Neural crest cell (in vitro differentiated cells): ENCODE results near the gene TSPAN12. TPM values are rescaled to one million over a fixed set of nuclear protein-coding genes. Genes with fewer than 3 reads are reported as not detected.

ENCODE experiments used
- DNase-seq: peaks from one replicate; pipeline ENCODE4 v3.0.0; 2021; ENCODE audit warnings: low read depth, mixed read lengths, low spot score
- H3K27ac Mint-ChIP-seq: one replicate; pipeline ENCODE4 v1.8.0; 2021; ENCODE audit warnings: mild to moderate bottlenecking, mixed read lengths; ENCODE audit not compliant: unreplicated experiment
- H3K27me3 Mint-ChIP-seq: 2 replicates; pipeline ENCODE4 v1.8.0; 2021; ENCODE audit warnings: low read depth, mild to moderate bottlenecking, mixed read lengths
- H3K36me3 Mint-ChIP-seq: 2 replicates; pipeline ENCODE4 v1.8.0; 2021; ENCODE audit warnings: low read depth, mild to moderate bottlenecking, mixed read lengths
- H3K4me1 Mint-ChIP-seq: 2 replicates; pipeline ENCODE4 v1.8.0; 2021; ENCODE audit warnings: mixed read lengths
- H3K4me3 Mint-ChIP-seq: one replicate; pipeline ENCODE4 v1.8.0; 2021; ENCODE audit warnings: mild to moderate bottlenecking, mixed read lengths
- H3K9me3 Mint-ChIP-seq: 2 replicates; pipeline ENCODE4 v1.8.0; 2021; ENCODE audit warnings: mixed read lengths
- total RNA-seq: library from RNA; stranded (reverse); gene quantifications from 2 replicates; pipeline ENCODE4 v1.2.1, GENCODE V29; 2021
- TF ChIP-seq, protein P1 (sequence below): fragments of 200-600 bp; sonication (generic); conservative IDR thresholded peaks from 2 replicates; pipeline ENCODE4 v1.5.0; 2021; ENCODE audit warnings: antibody characterized with exemption, mild to moderate bottlenecking

Gene TSPAN12
- total RNA-seq, 1 donor from 2014 or later = 15.7 TPM

DNA sequence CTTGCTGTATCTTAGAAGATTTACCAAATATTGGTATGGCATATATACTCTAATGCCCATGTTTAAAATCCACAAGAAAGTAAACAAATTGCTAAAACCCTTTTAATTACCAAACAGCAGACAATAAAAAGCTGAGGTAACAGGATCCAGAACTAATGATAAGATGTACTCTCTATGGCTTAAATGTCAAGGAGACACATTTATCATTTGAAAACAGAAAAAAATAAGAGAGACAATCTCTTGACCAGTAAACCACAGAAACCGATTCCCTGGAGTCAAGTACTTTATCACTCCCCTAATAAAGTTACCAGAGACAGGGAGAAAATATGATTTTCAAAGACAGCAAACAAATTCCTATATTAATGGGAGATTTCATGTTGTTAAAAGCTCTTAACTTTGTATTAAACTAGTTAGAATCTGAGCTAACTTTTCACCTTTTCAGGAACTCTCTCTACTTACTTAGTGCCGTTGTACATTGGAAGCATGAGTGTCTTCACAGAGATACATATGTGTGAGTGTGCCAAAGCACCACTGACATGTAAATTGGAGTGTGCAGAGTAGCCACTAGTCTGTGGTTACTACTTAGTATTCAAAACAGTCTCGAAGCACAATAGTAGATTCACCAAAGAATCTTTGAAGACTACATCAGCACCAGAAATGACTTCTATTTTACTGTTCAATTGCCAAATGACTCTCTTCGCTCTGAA is 44.2 kb downstream of the TSPAN12 start:
- H3K27ac Mint-ChIP-seq = peak overlapping the region; percentile 53
- no peaks in the 10 kb centered on the region for H3K9me3 Mint-ChIP-seq
- H3K36me3 Mint-ChIP-seq = peaks cover 15% of the 10 kb centered on the region
- no peak overlapping the region for H3K4me3 Mint-ChIP-seq
- TF ChIP-seq, protein P1, sequence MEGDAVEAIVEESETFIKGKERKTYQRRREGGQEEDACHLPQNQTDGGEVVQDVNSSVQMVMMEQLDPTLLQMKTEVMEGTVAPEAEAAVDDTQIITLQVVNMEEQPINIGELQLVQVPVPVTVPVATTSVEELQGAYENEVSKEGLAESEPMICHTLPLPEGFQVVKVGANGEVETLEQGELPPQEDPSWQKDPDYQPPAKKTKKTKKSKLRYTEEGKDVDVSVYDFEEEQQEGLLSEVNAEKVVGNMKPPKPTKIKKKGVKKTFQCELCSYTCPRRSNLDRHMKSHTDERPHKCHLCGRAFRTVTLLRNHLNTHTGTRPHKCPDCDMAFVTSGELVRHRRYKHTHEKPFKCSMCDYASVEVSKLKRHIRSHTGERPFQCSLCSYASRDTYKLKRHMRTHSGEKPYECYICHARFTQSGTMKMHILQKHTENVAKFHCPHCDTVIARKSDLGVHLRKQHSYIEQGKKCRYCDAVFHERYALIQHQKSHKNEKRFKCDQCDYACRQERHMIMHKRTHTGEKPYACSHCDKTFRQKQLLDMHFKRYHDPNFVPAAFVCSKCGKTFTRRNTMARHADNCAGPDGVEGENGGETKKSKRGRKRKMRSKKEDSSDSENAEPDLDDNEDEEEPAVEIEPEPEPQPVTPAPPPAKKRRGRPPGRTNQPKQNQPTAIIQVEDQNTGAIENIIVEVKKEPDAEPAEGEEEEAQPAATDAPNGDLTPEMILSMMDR = no peak
- no peaks in the 10 kb centered on the region for H3K4me1 Mint-ChIP-seq
- no peaks in the 10 kb centered on the region for H3K27me3 Mint-ChIP-seq
- no peak for DNase-seq

DNA sequence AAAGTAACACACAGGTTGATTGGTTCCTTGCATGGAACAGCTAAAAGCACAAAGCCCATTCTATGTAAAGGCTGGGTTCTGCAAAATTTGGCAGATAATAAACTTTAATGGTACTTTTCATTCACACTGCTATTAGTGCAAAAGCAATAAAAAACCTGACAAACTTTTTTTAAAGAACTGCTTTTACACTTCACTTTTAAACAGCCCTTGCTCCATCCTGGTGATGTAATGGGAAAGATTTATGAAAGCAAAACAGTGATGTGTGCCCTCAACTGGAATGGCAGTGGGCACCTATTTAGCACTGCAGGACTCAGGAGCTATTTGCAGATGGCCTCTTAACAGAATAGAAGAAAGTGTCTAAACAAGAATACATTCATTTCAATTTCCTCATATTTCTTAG is 44.9 kb downstream of the TSPAN12 start:
- Mint-ChIP-seq H3K4me3 (no peak overlapping the region), H3K9me3 (no peaks in the 10 kb centered on the region), H3K27ac (no peak overlapping the region), H3K27me3 (no peaks in the 10 kb centered on the region), H3K36me3 (peaks cover 15% of the 10 kb centered on the region), H3K4me1 (no peaks in the 10 kb centered on the region)
- TF ChIP-seq, protein P1 = no peak
- DNase-seq = no peak

DNA sequence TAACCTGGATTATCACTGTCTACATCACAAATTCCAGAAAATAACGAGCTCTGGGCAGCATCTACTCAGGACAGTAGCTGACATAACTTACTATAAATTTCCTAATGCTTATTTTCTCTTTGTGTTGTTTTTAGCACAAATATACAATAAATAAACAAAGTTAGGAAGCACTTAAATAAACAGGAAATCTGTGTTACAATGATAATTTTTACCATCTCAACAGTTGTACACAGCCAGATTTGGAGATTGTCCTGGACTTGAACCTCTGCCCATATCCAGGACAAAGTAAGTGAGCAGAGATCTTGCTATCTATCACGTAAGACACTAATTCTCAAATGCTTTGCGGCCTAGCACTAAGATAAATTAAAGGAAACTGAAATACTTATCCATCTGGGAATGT is 48.7 kb downstream of the TSPAN12 start:
- Mint-ChIP-seq H3K36me3 (peaks cover 6% of the 10 kb centered on the region), H3K4me3 (no peak overlapping the region), H3K27ac (no peak overlapping the region), H3K9me3 (no peaks in the 10 kb centered on the region), H3K27me3 (no peaks in the 10 kb centered on the region), H3K4me1 (no peaks in the 10 kb centered on the region)
- TF ChIP-seq, protein P1 = no peak
- DNase-seq = no peak

DNA sequence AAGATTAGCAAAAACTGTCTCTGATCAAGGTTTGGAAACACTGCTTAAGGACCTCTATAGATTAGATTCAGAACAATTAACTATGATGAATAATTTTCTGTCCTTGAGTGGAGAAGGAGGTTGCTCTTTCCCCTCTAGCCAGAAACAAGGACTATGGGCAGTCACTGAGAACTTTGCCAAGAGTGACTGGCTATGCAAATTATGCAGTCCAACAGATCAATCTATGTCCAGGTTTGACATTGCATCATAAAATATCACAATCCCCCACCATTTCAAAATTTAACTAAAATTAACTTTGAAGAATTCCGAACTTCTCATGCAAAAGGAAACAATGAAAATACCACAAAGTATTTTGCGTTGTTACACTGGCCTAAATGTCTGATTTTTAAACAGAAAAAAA is 50.6 kb downstream of the TSPAN12 start:
- Mint-ChIP-seq H3K27me3 (no peaks in the 10 kb centered on the region), H3K4me1 (no peaks in the 10 kb centered on the region), H3K4me3 (no peak overlapping the region), H3K9me3 (no peaks in the 10 kb centered on the region), H3K36me3 (peaks cover 6% of the 10 kb centered on the region), H3K27ac (no peak overlapping the region)
- TF ChIP-seq, protein P1 = no peak
- no peak for DNase-seq

DNA sequence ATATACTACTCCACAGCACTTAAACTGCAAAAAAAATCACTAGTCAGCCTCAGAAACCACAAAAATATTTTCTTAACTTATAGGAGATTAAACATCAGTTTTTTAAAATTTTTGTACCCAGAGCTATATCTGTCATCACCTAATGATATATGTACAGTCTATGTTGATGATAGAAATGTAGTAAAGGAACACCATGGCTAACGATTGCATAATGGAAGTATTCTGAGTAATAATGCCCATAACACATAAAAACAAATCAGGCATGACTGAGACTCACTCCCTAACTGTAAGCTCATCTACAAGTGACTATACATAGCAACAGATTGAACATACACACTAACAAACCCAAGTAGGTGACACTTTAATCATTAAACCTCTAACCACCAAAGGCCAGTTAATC is 51.3 kb downstream of the TSPAN12 start:
- Mint-ChIP-seq H3K27me3 (no peaks in the 10 kb centered on the region), H3K27ac (no peak overlapping the region), H3K4me3 (no peak overlapping the region), H3K9me3 (no peaks in the 10 kb centered on the region), H3K36me3 (peaks cover 6% of the 10 kb centered on the region), H3K4me1 (no peaks in the 10 kb centered on the region)
- TF ChIP-seq, protein P1 = no peak
- DNase-seq = no peak
